ENCODE data around the gene PLCL1.

Gene PLCL1

GRCh38 chr2:197993363-197993762 lies 189.0 kb downstream of the PLCL1 start:
- no peak for DNase-seq (ENCODE audit: low read depth)
- H3K4me3 ChIP-seq (ENCODE audit: control insufficient read depth, low read depth, low read length) = no peak overlapping the region
- no peak for TF ChIP-seq CTCF (IDR thresholded peaks at IDR 0.05; ENCODE audit: control insufficient read depth, insufficient read depth, low read depth, low read length, missing control alignments)

GRCh38 chr2:197993830-197994229 lies 189.4 kb downstream of the PLCL1 start:
- peak; percentile 10 for DNase-seq (ENCODE audit: low read depth)
- TF ChIP-seq CTCF (IDR thresholded peaks at IDR 0.05; ENCODE audit: control insufficient read depth, insufficient read depth, low read depth, low read length, missing control alignments) = no peak
- H3K4me3 ChIP-seq (ENCODE audit: control insufficient read depth, low read depth, low read length) = no peak overlapping the region

GRCh38 chr2:197994751-197995150 lies 190.4 kb downstream of the PLCL1 start:
- no peak for DNase-seq (ENCODE audit: low read depth)
- H3K4me3 ChIP-seq (ENCODE audit: control insufficient read depth, low read depth, low read length) = no peak overlapping the region
- TF ChIP-seq CTCF (IDR thresholded peaks at IDR 0.05; ENCODE audit: control insufficient read depth, insufficient read depth, low read depth, low read length, missing control alignments) = no peak

- DNase-seq (ENCODE audit: low read depth) = no peak
- no peak for TF ChIP-seq CTCF (IDR thresholded peaks at IDR 0.05; ENCODE audit: control insufficient read depth, insufficient read depth, low read depth, low read length, missing control alignments)
- H3K4me3 ChIP-seq (ENCODE audit: control insufficient read depth, low read depth, low read length) = no peak overlapping the region
These were observed 192.2 kb downstream of the PLCL1 start for GRCh38 chr2:197996583-197996982.

- H3K4me3 ChIP-seq (ENCODE audit: control insufficient read depth, low read depth, low read length) = no peak overlapping the region
- TF ChIP-seq CTCF (IDR thresholded peaks at IDR 0.05; ENCODE audit: control insufficient read depth, insufficient read depth, low read depth, low read length, missing control alignments) = no peak
- DNase-seq (ENCODE audit: low read depth) = no peak
These were observed 192.7 kb downstream of the PLCL1 start for GRCh38 chr2:197997083-197997541.

GRCh38 chr2:197998702-197999101 lies 194.3 kb downstream of the PLCL1 start:
- TF ChIP-seq CTCF (IDR thresholded peaks at IDR 0.05; ENCODE audit: control insufficient read depth, insufficient read depth, low read depth, low read length, missing control alignments) = no peak
- no peak overlapping the region for H3K4me3 ChIP-seq (ENCODE audit: control insufficient read depth, low read depth, low read length)
- no peak for DNase-seq (ENCODE audit: low read depth)

GRCh38 chr2:198000417-198000816 lies 196.0 kb downstream of the PLCL1 start:
- no peak for TF ChIP-seq CTCF (IDR thresholded peaks at IDR 0.05; ENCODE audit: control insufficient read depth, insufficient read depth, low read depth, low read length, missing control alignments)
- no peak overlapping the region for H3K4me3 ChIP-seq (ENCODE audit: control insufficient read depth, low read depth, low read length)
- DNase-seq (ENCODE audit: low read depth) = no peak

All from AG09309 (cell line).